Stimulated activated CD4-positive, alpha-beta T cell treated with anti-CD3 and anti-CD28 coated beads, Interleukin-4, amount 100 ng/mL, for 1 hour (primary cell): Measurements from ENCODE around the gene MYCBPAP.

Source experiments
- DNase-seq: peaks from one replicate; pipeline ENCODE4 v3.0.0-alpha.2; 2020

The MYCBPAP gene

GRCh38 chr17:50539762-50540559, 31.7 kb downstream of the MYCBPAP start:
- no peak for DNase-seq

- DNase-seq = no peak
Measured at GRCh38 chr17:50540560-50541401, 32.5 kb downstream of the MYCBPAP start.

GRCh38 chr17:50541402-50541715, 33.1 kb downstream of the MYCBPAP start:
- no peak for DNase-seq

- peak; percentile 88 for DNase-seq
Measured at GRCh38 chr17:50541716-50542688, 33.8 kb downstream of the MYCBPAP start.

- no peak for DNase-seq
Measured at GRCh38 chr17:50542795-50543774, 34.8 kb downstream of the MYCBPAP start.

- no peak for DNase-seq
Measured at GRCh38 chr17:50544516-50544915, 36.3 kb downstream of the MYCBPAP start.

- DNase-seq = no peak
Measured at GRCh38 chr17:50545311-50545710, 37.1 kb downstream of the MYCBPAP start.

GRCh38 chr17:50546701-50547034, 38.4 kb downstream of the MYCBPAP start:
- no peak for DNase-seq

GRCh38 chr17:50547035-50547735, 38.9 kb downstream of the MYCBPAP start, which contains the start of gene SPATA20:
Gene SPATA20 (plus strand): TSS chr17:50547174. CDS start chr17:50547209, 35 bp downstream.
- DNase-seq = peak; percentile 85

GRCh38 chr17:50547736-50548083, 39.5 kb downstream of the MYCBPAP start:
- no peak for DNase-seq

- no peak for DNase-seq
Measured at GRCh38 chr17:50548831-50549230, 40.6 kb downstream of the MYCBPAP start.

GRCh38 chr17:50549256-50549941, 41.2 kb downstream of the MYCBPAP start:
- no peak for DNase-seq

GRCh38 chr17:50549969-50550368, 41.7 kb downstream of the MYCBPAP start:
- DNase-seq = no peak

- DNase-seq = no peak
Measured at GRCh38 chr17:50550661-50551432, 42.6 kb downstream of the MYCBPAP start.

GRCh38 chr17:50551433-50551815, 43.2 kb downstream of the MYCBPAP start:
- DNase-seq = no peak

- DNase-seq = no peak
Measured at GRCh38 chr17:50551884-50552283, 43.6 kb downstream of the MYCBPAP start.

GRCh38 chr17:50554201-50554600, 46.0 kb downstream of the MYCBPAP start:
- no peak for DNase-seq

GRCh38 chr17:50556803-50557202, 48.6 kb downstream of the MYCBPAP start:
- no peak for DNase-seq

- DNase-seq = no peak
Measured at GRCh38 chr17:50557630-50558029, 49.4 kb downstream of the MYCBPAP start.

GRCh38 chr17:50558091-50558490, 49.9 kb downstream of the MYCBPAP start:
- no peak for DNase-seq
